T-helper 2 cell treated with Interferon-gamma antibody and Interleukin-4, amounts not matched to agents 5 μg/mL and 100 μg/mL, for 36 hours (primary cell): ENCODE measurements around the gene PCDHGB3.
A peak's percentile ranks its signal among the peaks of the same experiment; 100 is the strongest.
"Not testable (repeated sequence)": the region's sequence is repeated elsewhere in the genome, so short reads cannot be mapped to it uniquely, and the experiment has no call there.

Experiments used
- DNase-seq: peaks from one replicate; pipeline ENCODE4 v3.0.0; 2021; ENCODE audit warnings: low spot score
- H3K27ac Mint-ChIP-seq: one replicate; pipeline ENCODE4 v1.8.0; 2021; ENCODE audit warnings: mild to moderate bottlenecking, mixed read lengths
- H3K27me3 Mint-ChIP-seq: one replicate; pipeline ENCODE4 v1.8.0; 2021; ENCODE audit warnings: low read depth, mixed read lengths
- H3K36me3 Mint-ChIP-seq: one replicate; pipeline ENCODE4 v1.8.0; 2021; ENCODE audit warnings: low read depth, mixed read lengths
- H3K4me1 Mint-ChIP-seq: one replicate; pipeline ENCODE4 v1.8.0; 2021; ENCODE audit warnings: low read depth, mixed read lengths
- H3K4me3 Mint-ChIP-seq: one replicate; pipeline ENCODE4 v1.8.0; 2022; ENCODE audit warnings: mild to moderate bottlenecking, moderate library complexity, mixed read lengths
- H3K9me3 Mint-ChIP-seq: one replicate; pipeline ENCODE4 v1.8.0; 2021; ENCODE audit warnings: mixed read lengths

The PCDHGB3 gene

DNA sequence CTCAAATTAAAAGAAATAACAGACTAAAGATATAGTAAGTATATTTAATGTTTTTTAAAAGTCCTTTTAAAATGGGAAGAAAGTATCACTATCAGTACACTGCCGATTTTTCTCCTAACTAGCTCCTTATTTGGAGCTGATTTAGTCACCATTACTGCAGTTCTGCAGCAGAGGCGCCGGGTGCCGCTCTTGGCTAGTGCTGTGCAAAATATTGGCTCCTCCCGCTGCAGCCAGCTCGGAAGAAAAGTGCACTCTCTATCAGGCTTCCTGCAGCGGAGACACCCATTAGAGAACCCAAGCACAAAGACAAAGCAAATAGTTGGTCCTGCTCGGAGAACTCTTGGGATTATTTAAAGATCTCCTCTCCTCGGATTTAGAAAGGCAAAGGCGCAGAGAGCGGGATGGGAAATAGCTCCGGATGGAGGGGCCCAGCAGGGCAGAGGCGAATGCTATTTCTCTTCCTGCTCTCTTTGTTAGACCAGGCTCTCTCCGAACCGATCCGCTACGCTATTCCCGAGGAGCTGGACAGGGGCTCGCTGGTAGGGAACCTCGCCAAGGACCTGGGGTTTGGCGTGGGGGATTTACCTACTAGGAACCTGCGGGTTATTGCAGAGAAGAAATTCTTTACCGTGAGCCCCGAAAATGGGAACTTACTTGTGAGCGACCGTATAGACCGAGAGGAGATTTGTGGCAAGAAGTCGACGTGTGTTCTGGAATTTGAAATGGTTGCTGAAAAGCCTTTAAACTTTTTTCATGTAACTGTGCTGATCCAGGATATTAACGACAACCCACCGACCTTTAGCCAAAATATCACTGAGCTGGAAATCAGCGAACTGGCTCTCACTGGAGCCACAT lies at the start of gene PCDHGB3:
TSS of gene PCDHGB3 (plus strand) at position 249 of the 855 bp plus-strand sequence. CDS start at position 402, 153 bp downstream.
- H3K9me3 Mint-ChIP-seq = peaks cover 34% of the 10 kb centered on the region
- peaks cover 25% of the 10 kb centered on the region for H3K27me3 Mint-ChIP-seq
- peak within 1 kb of the TSS; percentile 83 for H3K4me3 Mint-ChIP-seq
- peaks cover 1% of the 10 kb centered on the region for H3K36me3 Mint-ChIP-seq
- no peak within 1 kb of the TSS for H3K27ac Mint-ChIP-seq
- H3K4me1 Mint-ChIP-seq = peaks cover 2% of the 10 kb centered on the region
- DNase-seq = no peak

DNA sequence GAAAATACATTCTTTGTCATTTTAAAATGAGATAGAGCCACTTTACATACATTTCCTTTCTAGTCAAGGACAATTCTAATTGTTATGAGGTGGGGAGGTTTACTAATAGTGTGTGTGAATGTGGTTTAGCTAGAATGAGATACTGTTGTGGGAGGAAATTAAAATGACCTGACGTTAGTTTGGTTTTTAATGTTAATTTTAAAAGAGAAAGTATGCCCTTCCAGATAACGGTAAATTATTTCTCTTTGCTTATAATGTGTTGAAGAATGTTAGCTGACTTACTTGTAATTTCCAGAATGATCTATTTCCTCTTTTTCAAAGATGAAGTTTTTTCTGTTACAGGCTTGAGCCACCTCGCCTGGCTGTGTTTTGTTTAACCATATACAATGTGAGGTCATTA lies 47.8 kb upstream of the PCDHGB3 start:
- H3K9me3 Mint-ChIP-seq = peaks cover 59% of the 10 kb centered on the region
- H3K4me3 Mint-ChIP-seq = peak overlapping the region; percentile 34
- peaks cover 29% of the 10 kb centered on the region for H3K4me1 Mint-ChIP-seq
- H3K27me3 Mint-ChIP-seq = peaks cover 2% of the 10 kb centered on the region
- no peak for DNase-seq
- H3K27ac Mint-ChIP-seq = no peak overlapping the region
- peaks cover 39% of the 10 kb centered on the region for H3K36me3 Mint-ChIP-seq

DNA sequence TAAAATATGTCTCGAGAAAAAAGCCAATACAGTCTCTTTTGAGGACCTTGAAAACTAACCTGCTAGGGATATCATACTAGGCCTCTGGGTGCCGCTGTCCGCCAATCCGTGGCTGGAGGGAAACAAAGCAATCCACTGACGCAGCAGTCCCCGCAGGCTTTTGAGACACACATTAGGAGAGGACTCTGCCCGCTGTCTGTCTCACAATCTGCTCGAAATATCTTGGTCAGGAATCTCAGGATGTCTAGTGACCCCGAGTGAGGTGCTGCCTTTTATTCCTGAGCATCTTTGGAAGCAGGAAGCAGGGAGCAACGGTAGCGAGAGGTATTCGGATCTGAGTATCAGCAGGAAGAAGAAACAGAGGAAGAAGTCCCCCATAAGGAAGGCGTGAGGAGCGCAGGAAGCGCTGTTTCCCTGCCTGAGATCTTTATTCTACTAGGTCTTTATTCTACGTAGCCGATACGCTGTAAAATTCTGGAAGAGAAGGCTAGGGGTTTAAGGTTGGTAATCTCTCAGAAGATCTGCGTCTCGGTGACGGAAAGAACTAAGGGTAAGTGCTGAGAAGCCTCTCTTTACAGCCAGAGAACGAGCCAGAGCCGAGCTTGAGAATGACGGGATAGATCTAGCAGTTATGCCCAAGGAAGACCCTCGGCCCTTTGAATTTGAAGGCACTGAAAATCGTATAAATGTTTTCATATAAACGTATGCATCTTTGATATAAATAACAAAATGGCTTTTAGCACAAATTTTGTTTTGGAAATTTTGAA lies 43.8 kb upstream of the PCDHGB3 start:
- DNase-seq = peak; percentile 66
- peak overlapping the region; percentile 87 for H3K27ac Mint-ChIP-seq
- H3K4me3 Mint-ChIP-seq = peak overlapping the region; percentile 95
- peaks cover 14% of the 10 kb centered on the region for H3K4me1 Mint-ChIP-seq
- H3K9me3 Mint-ChIP-seq = peaks cover 34% of the 10 kb centered on the region
- H3K27me3 Mint-ChIP-seq = peaks cover 11% of the 10 kb centered on the region
- peaks cover 8% of the 10 kb centered on the region for H3K36me3 Mint-ChIP-seq

DNA sequence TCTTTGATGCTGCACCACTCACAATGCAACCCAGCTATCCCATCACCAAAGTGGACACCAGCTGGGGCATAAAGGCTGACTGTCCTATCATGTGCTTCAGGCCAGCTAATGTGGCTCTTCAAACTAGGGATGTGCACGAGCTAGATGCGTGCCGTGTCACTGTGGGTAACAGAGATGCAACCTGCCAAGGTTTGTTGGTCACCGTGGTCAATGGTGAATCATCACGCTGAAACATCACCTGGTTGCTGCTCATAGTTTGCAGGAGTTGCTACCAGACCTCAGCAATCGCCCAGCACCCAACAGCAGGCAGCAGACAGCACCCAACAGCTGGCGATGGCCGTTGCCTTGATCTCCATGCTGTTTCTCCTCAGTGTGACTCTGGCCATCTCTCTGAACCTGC lies 41.8 kb upstream of the PCDHGB3 start:
- Mint-ChIP-seq H3K9me3 (peaks cover 32% of the 10 kb centered on the region), H3K36me3 (peaks cover 3% of the 10 kb centered on the region), H3K4me1 (peaks cover 9% of the 10 kb centered on the region), H3K4me3 (no peak overlapping the region), H3K27me3 (peaks cover 20% of the 10 kb centered on the region), H3K27ac (no peak overlapping the region)
- DNase-seq = no peak

DNA sequence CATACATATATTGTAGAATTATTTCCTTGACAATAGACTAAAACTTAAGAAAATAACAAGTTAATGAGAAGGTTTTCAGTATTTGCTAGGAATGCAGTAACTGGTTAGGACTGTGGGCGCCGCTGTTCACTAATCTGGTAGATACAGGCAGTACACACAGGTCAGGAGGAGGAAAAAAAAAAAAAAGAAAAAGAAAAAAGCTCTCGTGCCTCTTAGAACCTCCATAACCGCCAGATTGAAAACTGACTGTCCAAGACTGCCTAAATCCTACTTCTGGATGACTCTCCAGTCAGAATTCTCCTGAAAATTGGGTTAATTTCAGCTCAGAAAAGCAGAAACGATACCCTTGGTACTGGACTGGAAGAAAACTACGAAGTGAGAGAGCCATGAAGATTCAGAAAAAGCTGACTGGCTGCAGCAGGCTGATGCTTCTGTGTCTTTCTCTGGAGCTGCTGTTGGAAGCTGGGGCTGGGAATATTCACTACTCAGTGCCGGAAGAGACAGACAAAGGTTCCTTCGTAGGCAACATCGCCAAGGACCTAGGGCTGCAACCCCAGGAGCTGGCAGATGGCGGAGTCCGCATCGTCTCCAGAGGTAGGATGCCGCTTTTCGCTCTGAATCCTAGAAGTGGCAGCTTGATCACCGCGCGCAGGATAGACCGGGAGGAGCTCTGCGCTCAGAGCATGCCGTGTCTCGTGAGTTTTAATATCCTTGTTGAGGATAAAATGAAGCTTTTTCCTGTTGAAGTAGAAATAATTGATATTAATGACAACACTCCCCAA lies 39.6 kb upstream of the PCDHGB3 start, which contains the start of gene PCDHGA1:
TSS of gene PCDHGA1 (plus strand) at position 216 of the 782 bp plus-strand sequence.
- no peak for DNase-seq
- H3K9me3 Mint-ChIP-seq = peaks cover 30% of the 10 kb centered on the region
- peaks cover 5% of the 10 kb centered on the region for H3K36me3 Mint-ChIP-seq
- H3K4me1 Mint-ChIP-seq = peaks cover 9% of the 10 kb centered on the region
- peak within 1 kb of the TSS; percentile 28 for H3K4me3 Mint-ChIP-seq
- H3K27ac Mint-ChIP-seq = no peak within 1 kb of the TSS
- peaks cover 37% of the 10 kb centered on the region for H3K27me3 Mint-ChIP-seq

DNA sequence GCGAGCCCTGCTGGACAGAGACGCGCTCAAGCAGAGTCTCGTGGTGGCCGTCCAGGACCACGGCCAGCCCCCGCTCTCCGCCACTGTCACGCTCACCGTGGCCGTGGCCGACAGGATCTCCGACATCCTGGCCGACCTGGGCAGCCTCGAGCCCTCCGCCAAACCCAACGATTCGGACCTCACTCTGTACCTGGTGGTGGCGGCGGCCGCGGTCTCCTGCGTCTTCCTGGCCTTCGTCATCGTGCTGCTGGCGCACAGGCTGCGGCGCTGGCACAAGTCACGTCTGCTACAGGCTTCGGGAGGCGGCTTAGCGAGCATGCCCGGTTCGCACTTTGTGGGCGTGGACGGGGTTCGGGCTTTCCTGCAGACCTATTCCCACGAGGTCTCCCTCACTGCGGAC lies 37.5 kb upstream of the PCDHGB3 start:
- H3K27me3 Mint-ChIP-seq = peaks cover 50% of the 10 kb centered on the region
- not testable (repeated sequence) for DNase-seq, H3K36me3 Mint-ChIP-seq, H3K4me1 Mint-ChIP-seq, H3K27ac Mint-ChIP-seq, H3K4me3 Mint-ChIP-seq
- peaks cover 27% of the 10 kb centered on the region for H3K9me3 Mint-ChIP-seq

DNA sequence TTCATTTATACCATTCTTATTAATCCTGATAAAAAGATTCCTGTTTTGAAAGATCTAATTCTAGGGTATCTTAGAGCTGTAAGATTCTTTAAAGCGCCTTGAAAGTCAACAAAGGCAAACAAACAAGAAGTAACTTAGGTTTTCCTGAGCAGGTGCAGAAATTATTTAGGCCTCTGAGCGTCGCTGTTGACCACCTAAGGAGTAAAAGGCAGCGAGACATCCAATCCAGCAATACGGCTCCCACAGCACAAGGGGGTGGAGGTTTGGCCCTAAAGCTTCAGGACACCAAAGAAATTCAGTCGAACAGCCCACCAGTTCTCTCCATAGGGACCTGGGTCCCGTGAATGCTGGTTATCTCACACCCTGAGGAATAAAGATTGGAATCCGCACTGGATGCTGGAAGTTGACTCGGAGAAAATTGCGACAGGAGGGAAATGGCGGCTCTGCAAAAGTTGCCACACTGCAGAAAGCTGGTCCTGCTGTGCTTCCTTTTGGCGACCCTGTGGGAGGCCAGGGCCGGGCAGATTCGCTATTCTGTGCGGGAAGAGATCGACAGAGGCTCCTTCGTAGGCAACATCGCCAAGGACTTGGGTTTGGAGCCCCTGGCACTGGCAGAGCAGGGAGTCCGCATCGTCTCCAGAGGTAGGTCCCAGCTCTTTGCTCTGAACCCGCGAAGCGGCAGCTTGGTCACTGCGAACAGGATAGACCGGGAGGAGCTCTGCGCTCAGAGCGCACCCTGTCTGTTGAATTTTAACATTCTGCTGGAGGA lies 31.3 kb upstream of the PCDHGB3 start, which contains the start of gene PCDHGA2:
TSS of gene PCDHGA2 (plus strand) at position 223 of the 769 bp plus-strand sequence.
- Mint-ChIP-seq H3K36me3 (peaks cover 3% of the 10 kb centered on the region), H3K27me3 (peaks cover 49% of the 10 kb centered on the region), H3K9me3 (peaks cover 26% of the 10 kb centered on the region), H3K4me3 (peak within 1 kb of the TSS; percentile 80), H3K27ac (no peak within 1 kb of the TSS), H3K4me1 (no peaks in the 10 kb centered on the region)
- DNase-seq = no peak

DNA sequence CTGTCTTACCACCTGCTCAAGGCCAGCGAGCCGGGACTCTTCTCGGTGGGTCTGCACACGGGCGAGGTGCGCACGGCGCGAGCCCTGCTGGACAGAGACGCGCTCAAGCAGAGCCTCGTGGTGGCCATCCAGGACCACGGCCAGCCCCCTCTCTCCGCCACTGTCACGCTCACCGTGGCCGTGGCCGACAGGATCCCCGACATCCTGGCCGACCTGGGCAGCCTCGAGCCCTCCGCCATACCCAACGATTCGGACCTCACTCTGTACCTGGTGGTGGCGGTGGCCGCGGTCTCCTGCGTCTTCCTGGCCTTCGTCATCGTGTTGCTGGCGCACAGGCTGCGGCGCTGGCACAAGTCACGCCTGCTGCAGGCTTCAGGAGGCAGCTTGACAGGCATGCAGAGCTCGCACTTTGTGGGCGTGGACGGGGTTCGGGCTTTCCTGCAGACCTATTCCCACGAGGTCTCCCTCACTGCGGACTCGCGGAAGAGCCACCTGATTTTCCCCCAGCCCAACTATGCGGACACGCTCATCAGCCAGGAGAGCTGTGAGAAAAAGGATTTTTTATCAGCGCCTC lies 29.2 kb upstream of the PCDHGB3 start:
- peaks cover 30% of the 10 kb centered on the region for H3K9me3 Mint-ChIP-seq
- not testable (repeated sequence) for H3K27ac Mint-ChIP-seq, H3K4me3 Mint-ChIP-seq, H3K36me3 Mint-ChIP-seq, DNase-seq, H3K4me1 Mint-ChIP-seq
- H3K27me3 Mint-ChIP-seq = peaks cover 38% of the 10 kb centered on the region

DNA sequence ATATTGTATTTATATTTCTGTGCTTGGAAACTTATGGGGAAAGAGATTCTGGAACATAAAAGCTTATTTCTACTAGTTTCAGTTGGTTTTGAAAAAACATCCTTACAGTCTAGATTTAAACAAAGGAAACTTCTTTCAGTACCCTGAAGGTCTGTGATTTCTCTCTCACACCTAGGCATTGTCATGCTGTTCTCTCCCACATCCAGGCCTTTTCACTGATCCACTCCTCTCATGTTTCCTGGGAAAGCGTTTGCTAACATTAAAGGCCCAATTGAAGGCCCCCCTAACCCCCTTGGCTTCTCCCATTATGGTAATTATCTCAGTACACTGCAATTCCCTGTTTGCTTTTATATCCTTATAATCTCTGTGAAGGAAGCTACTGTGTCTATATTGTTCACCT lies 27.3 kb upstream of the PCDHGB3 start:
- no peak for DNase-seq
- Mint-ChIP-seq H3K4me3 (no peak overlapping the region), H3K27me3 (peaks cover 27% of the 10 kb centered on the region), H3K9me3 (peaks cover 34% of the 10 kb centered on the region), H3K27ac (no peak overlapping the region), H3K4me1 (no peaks in the 10 kb centered on the region), H3K36me3 (peaks cover 3% of the 10 kb centered on the region)

DNA sequence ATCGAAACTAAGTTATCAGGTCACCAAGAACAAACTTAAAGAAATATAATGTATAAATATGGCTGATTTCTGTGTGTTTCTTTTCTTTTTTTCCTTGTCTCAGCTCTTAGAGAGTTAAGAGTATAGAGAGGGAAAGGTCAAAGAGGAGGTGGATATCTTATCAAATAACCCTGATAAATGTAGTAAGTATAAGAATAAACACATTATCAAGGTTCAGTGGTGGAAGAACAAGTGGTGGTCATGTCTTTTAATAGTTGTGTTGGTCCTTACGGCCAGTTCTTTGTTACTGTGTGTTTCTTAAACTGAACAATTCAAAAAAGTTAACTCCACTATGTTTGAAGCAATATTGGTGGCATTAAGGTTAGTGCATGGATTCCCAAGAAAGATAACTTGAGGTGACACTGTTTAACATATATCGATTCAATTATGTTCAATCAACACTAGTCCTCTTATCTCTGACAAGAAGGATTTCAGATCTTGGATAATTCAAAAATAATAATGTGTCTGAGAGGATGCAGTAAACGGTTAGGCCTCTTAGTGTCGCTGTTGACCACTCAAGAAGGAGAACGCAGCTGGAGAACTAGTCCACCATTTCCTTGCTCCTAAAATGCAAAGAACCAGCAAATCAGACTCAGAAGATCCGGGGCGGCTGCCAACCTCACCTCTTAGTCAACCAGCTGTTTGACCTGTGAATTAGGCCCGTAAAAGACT lies 26.6 kb upstream of the PCDHGB3 start, which contains the start of gene PCDHGA3:
TSS of gene PCDHGA3 (plus strand) at position 588 of the 711 bp plus-strand sequence. CDS start 205 bp downstream, outside the sequence.
- no peak for DNase-seq
- Mint-ChIP-seq H3K27ac (no peak within 1 kb of the TSS), H3K4me3 (peak within 1 kb of the TSS; percentile 75), H3K36me3 (peaks cover 3% of the 10 kb centered on the region), H3K27me3 (peaks cover 21% of the 10 kb centered on the region), H3K9me3 (peaks cover 34% of the 10 kb centered on the region), H3K4me1 (no peaks in the 10 kb centered on the region)

DNA sequence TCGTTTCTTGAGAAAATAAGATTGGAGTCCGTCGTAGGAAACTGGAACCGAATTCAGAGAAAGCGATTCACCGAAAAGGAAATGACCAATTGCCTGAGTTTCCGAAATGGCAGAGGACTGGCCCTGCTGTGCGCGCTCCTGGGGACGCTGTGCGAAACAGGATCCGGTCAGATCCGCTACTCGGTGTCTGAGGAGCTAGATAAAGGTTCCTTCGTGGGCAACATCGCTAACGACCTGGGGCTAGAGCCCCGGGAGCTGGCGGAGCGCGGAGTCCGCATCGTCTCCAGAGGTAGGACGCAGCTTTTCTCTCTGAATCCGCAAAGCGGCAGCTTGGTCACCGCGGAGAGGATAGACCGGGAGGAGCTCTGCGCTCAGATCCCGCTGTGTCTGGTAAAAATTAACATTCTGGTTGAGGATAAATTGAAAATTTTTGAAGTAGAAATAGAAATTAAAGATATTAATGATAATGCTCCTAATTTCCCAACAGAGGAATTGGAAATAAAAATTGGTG lies 26.0 kb upstream of the PCDHGB3 start:
- Mint-ChIP-seq H3K4me3 (peak overlapping the region; percentile 75), H3K27ac (no peak overlapping the region), H3K9me3 (peaks cover 34% of the 10 kb centered on the region), H3K36me3 (peaks cover 3% of the 10 kb centered on the region), H3K27me3 (peaks cover 15% of the 10 kb centered on the region), H3K4me1 (no peaks in the 10 kb centered on the region)
- DNase-seq = no peak

DNA sequence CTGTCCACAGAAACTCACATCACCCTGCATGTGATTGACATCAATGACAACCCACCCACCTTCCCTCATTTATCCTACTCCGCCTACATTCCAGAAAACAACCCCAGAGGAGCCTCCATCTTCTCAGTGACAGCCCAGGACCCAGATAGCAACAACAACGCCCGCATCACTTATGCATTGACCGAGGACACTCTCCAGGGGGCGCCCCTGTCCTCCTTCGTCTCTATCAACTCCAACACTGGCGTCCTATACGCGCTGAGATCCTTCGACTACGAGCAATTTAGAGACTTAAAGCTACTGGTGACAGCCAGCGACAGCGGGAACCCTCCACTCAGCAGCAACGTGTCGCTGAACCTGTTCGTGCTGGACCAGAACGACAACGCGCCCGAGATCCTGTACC lies 24.7 kb upstream of the PCDHGB3 start:
- Mint-ChIP-seq H3K4me3 (no peak overlapping the region), H3K36me3 (peaks cover 1% of the 10 kb centered on the region), H3K27ac (no peak overlapping the region), H3K27me3 (peaks cover 13% of the 10 kb centered on the region), H3K4me1 (peaks cover 2% of the 10 kb centered on the region), H3K9me3 (peaks cover 35% of the 10 kb centered on the region)
- DNase-seq = no peak
